Nephron (organoid): Measurements from ENCODE around the gene SIRT6.
"Not testable (repeated sequence)": the region's sequence is repeated elsewhere in the genome, so short reads cannot be mapped to it uniquely, and the experiment has no call there.

Experiments used
- H3K27ac Mint-ChIP-seq, 3 experiments: 2 replicates each; pipeline ENCODE4 v1.8.0; 2020; ENCODE audit warnings: mixed read lengths in 3 of 3, mild to moderate bottlenecking in 2 of 3, moderate library complexity in 1 of 3
- H3K27me3 Mint-ChIP-seq: 2 replicates; pipeline ENCODE4 v1.8.0; 2021; ENCODE audit warnings: low read depth, mild to moderate bottlenecking, moderate library complexity, mixed read lengths
- H3K36me3 Mint-ChIP-seq: 2 replicates; pipeline ENCODE4 v1.8.0; 2020; ENCODE audit warnings: low read depth, mixed read lengths
- H3K4me1 Mint-ChIP-seq: 2 replicates; pipeline ENCODE4 v1.8.0; 2020; ENCODE audit warnings: mixed read lengths
- H3K4me3 Mint-ChIP-seq, 3 experiments: 2 replicates each; pipeline ENCODE4 v1.8.0; 2020; ENCODE audit warnings: mild to moderate bottlenecking in 3 of 3, mixed read lengths in 3 of 3, moderate library complexity in 2 of 3
- H3K9me3 Mint-ChIP-seq: 2 replicates; pipeline ENCODE4 v1.8.0; 2020; ENCODE audit warnings: mixed read lengths
- CTCF ChIP-seq, 3 experiments: fragments of 200-600 bp; sonication (generic); IDR thresholded peaks; one replicate each; pipeline ENCODE4 v1.5.0; 2021; ENCODE audit warnings: antibody characterized with exemption in 3 of 3; ENCODE audit not compliant: unreplicated experiment in 3 of 3

The SIRT6 gene

GRCh38 chr19:4182084-4182810 is at the start of gene SIRT6, which contains the start of gene ANKRD24:
Gene SIRT6, minus strand, starts transcription at chr19:4182563. Its CDS starts 24 bp downstream, at chr19:4182539.
Gene ANKRD24, plus strand, starts transcription at chr19:4182689. Its CDS starts 3,737 bp downstream, at chr19:4186426.
- peaks cover 11% of the 10 kb centered on the region for H3K4me1 Mint-ChIP-seq
- no peaks in the 10 kb centered on the region for H3K9me3 Mint-ChIP-seq
- peak within 1 kb of the TSS; percentile 97 to 98 (median 98) for H3K4me3 Mint-ChIP-seq
- peaks cover 13% of the 10 kb centered on the region for H3K27me3 Mint-ChIP-seq
- H3K27ac Mint-ChIP-seq, result peak within 1 kb of the TSS; percentile 80 to 93 (median 91)
- TF ChIP-seq CTCF (IDR thresholded peaks at IDR 0.05; ENCODE audit: unreplicated experiment in 3 of 3), result no peak
- H3K36me3 Mint-ChIP-seq, result peaks cover 17% of the 10 kb centered on the region

GRCh38 chr19:4232139-4232538 is 49.8 kb upstream of the SIRT6 start:
- not testable (repeated sequence) for H3K36me3 Mint-ChIP-seq, H3K4me3 Mint-ChIP-seq, H3K4me1 Mint-ChIP-seq, H3K27ac Mint-ChIP-seq, H3K9me3 Mint-ChIP-seq
- H3K27me3 Mint-ChIP-seq, result peaks cover 14% of the 10 kb centered on the region

GRCh38 chr19:4231521-4231920 is 49.2 kb upstream of the SIRT6 start:
- not testable (repeated sequence) for H3K36me3 Mint-ChIP-seq, H3K4me3 Mint-ChIP-seq, H3K9me3 Mint-ChIP-seq, H3K4me1 Mint-ChIP-seq, H3K27ac Mint-ChIP-seq
- peaks cover 15% of the 10 kb centered on the region for H3K27me3 Mint-ChIP-seq

- not testable (repeated sequence) for H3K4me3 Mint-ChIP-seq, H3K27ac Mint-ChIP-seq, H3K4me1 Mint-ChIP-seq, H3K9me3 Mint-ChIP-seq, H3K36me3 Mint-ChIP-seq
- peaks cover 19% of the 10 kb centered on the region for H3K27me3 Mint-ChIP-seq
Measured at GRCh38 chr19:4230237-4230636, 47.9 kb upstream of the SIRT6 start.

GRCh38 chr19:4229179-4229931 is 47.0 kb upstream of the SIRT6 start, which contains the start of gene EBI3:
Gene EBI3, plus strand, starts transcription at chr19:4229523. Its CDS starts 28 bp downstream, at chr19:4229551.
- TF ChIP-seq CTCF (IDR thresholded peaks at IDR 0.05; ENCODE audit: unreplicated experiment in 3 of 3), result no peak
- no peak within 1 kb of the TSS for H3K4me3 Mint-ChIP-seq
- no peaks in the 10 kb centered on the region for H3K36me3 Mint-ChIP-seq
- peaks cover 4% of the 10 kb centered on the region for H3K4me1 Mint-ChIP-seq
- H3K27me3 Mint-ChIP-seq, result peaks cover 15% of the 10 kb centered on the region
- no peak within 1 kb of the TSS for H3K27ac Mint-ChIP-seq
- H3K9me3 Mint-ChIP-seq, result no peaks in the 10 kb centered on the region

GRCh38 chr19:4228765-4229178 is 46.4 kb upstream of the SIRT6 start:
- no peaks in the 10 kb centered on the region for H3K4me1 Mint-ChIP-seq
- no peak for TF ChIP-seq CTCF (IDR thresholded peaks at IDR 0.05; ENCODE audit: unreplicated experiment in 3 of 3)
- no peak overlapping the region for H3K27ac Mint-ChIP-seq
- no peaks in the 10 kb centered on the region for H3K9me3 Mint-ChIP-seq
- no peak overlapping the region for H3K4me3 Mint-ChIP-seq
- no peaks in the 10 kb centered on the region for H3K36me3 Mint-ChIP-seq
- H3K27me3 Mint-ChIP-seq, result peaks cover 11% of the 10 kb centered on the region

GRCh38 chr19:4227771-4228170 is 45.4 kb upstream of the SIRT6 start:
- no peak overlapping the region for H3K27ac Mint-ChIP-seq
- H3K27me3 Mint-ChIP-seq, result peaks cover 11% of the 10 kb centered on the region
- TF ChIP-seq CTCF (IDR thresholded peaks at IDR 0.05; ENCODE audit: unreplicated experiment in 3 of 3), result no peak
- H3K9me3 Mint-ChIP-seq, result no peaks in the 10 kb centered on the region
- no peaks in the 10 kb centered on the region for H3K36me3 Mint-ChIP-seq
- no peak overlapping the region for H3K4me3 Mint-ChIP-seq
- no peaks in the 10 kb centered on the region for H3K4me1 Mint-ChIP-seq
